Trophoblast cell (in vitro differentiated cells and primary cell): ENCODE measurements around the gene IPCEF1.

Experiments used
- DNase-seq, 2 donors: peaks; one replicate each; pipeline ENCODE4 v3.0.0-alpha.2; 2016
- H2AFZ ChIP-seq: 2 replicates; pipeline ENCODE4 v1.6.1; 2013; ENCODE audit warnings: low read length, moderate library complexity, mild to moderate bottlenecking; ENCODE audit not compliant: insufficient read depth, poor library complexity
- H2AK5ac ChIP-seq: 2 replicates; pipeline ENCODE4 v1.6.1; 2013; ENCODE audit warnings: mild to moderate bottlenecking, low read length
- H2BK120ac ChIP-seq: 2 replicates; pipeline ENCODE4 v1.6.1; 2013; ENCODE audit warnings: low read length, mild to moderate bottlenecking, moderate library complexity; ENCODE audit not compliant: insufficient read depth, poor library complexity
- H2BK12ac ChIP-seq: 2 replicates; pipeline ENCODE4 v1.6.1; 2013; ENCODE audit warnings: mild to moderate bottlenecking, low read length, moderate library complexity
- H2BK5ac ChIP-seq: 2 replicates; pipeline ENCODE4 v1.6.1; 2013; ENCODE audit warnings: low read length, low read depth, moderate library complexity, mild to moderate bottlenecking; ENCODE audit not compliant: poor library complexity
- H3K14ac ChIP-seq: 2 replicates; pipeline ENCODE4 v1.6.1; 2013; ENCODE audit warnings: mild to moderate bottlenecking, low read length
- H3K18ac ChIP-seq: 2 replicates; pipeline ENCODE4 v1.6.1; 2013; ENCODE audit warnings: mild to moderate bottlenecking, low read length
- H3K23ac ChIP-seq: 2 replicates; pipeline ENCODE4 v1.6.1; 2013; ENCODE audit warnings: low read length
- H3K27ac ChIP-seq: 2 replicates; pipeline ENCODE4 v1.5.1; 2013; ENCODE audit warnings: low read depth, mild to moderate bottlenecking, inconsistent platforms, low read length, moderate library complexity
- H3K27me3 ChIP-seq: 2 replicates; pipeline ENCODE4 v1.6.1; 2013; ENCODE audit warnings: inconsistent platforms, mild to moderate bottlenecking, low read length, moderate library complexity; ENCODE audit not compliant: insufficient read depth
- H3K36me3 ChIP-seq, 2 experiments: 1 replicate in 1 of 2; 2 replicates in 1 of 2; pipeline ENCODE4 v1.6.1; 2013; ENCODE audit warnings: low read length in 2 of 2, mild to moderate bottlenecking in 2 of 2, moderate library complexity in 1 of 2; ENCODE audit not compliant: insufficient read depth in 2 of 2, control insufficient read depth in 1 of 2
- H3K4ac ChIP-seq: 2 replicates; pipeline ENCODE4 v1.6.1; 2013; ENCODE audit warnings: low read depth, mild to moderate bottlenecking, low read length, moderate library complexity
- H3K4me1 ChIP-seq, 2 experiments: 1 replicate in 1 of 2; 2 replicates in 1 of 2; pipeline ENCODE4 v1.6.1; 2013; ENCODE audit warnings: low read length in 2 of 2, mild to moderate bottlenecking in 2 of 2, moderate library complexity in 1 of 2; ENCODE audit not compliant: insufficient read depth in 2 of 2, control insufficient read depth in 1 of 2
- H3K4me2 ChIP-seq: 2 replicates; pipeline ENCODE4 v1.6.1; 2013; ENCODE audit warnings: inconsistent platforms, mild to moderate bottlenecking, low read length, moderate library complexity
- H3K4me3 ChIP-seq: 2 replicates; pipeline ENCODE4 v1.5.1; 2013; ENCODE audit warnings: mild to moderate bottlenecking, low read depth, low read length, inconsistent platforms
- H3K79me1 ChIP-seq: one replicate; pipeline ENCODE4 v1.6.1; 2013; ENCODE audit warnings: low read length
- H3K79me2 ChIP-seq: 2 replicates; pipeline ENCODE4 v1.6.1; 2013; ENCODE audit warnings: low read length, mild to moderate bottlenecking; ENCODE audit not compliant: control insufficient read depth, insufficient read depth, poor library complexity
- H3K9ac ChIP-seq: 2 replicates; pipeline ENCODE4 v1.6.1; 2013; ENCODE audit warnings: mild to moderate bottlenecking, low read length
- H3K9me3 ChIP-seq: 2 replicates; pipeline ENCODE4 v1.6.1; 2013; ENCODE audit warnings: low read depth, mild to moderate bottlenecking, control low read depth, inconsistent platforms, low read length; ENCODE audit not compliant: insufficient read depth
- H4K12ac ChIP-seq: 2 replicates; pipeline ENCODE4 v1.6.1; 2013; ENCODE audit warnings: low read depth, mild to moderate bottlenecking, low read length, moderate library complexity
- H4K8ac ChIP-seq: 2 replicates; pipeline ENCODE4 v1.6.1; 2013; ENCODE audit warnings: low read depth, mild to moderate bottlenecking, low read length, moderate library complexity
- H4K91ac ChIP-seq: one replicate; pipeline ENCODE4 v1.6.1; 2013; ENCODE audit warnings: low read depth, mild to moderate bottlenecking, low read length, moderate library complexity
- WGBS: extraction: QIAGEN DNeasy Blood & Tissue Kit; methylation state at CpG from one replicate; pipeline ENCODE4 v1.1.7; 2013; ENCODE audit warnings: missing lambda C conversion rate; ENCODE audit not compliant: insufficient read length, insufficient coverage; ENCODE audit errors: extremely low coverage; 5-methylcytosine and 5-hydroxymethylcytosine counted together

The IPCEF1 gene

GRCh38 chr6:154402081-154402780 is 45.6 kb upstream of the IPCEF1 start:
- Histone ChIP-seq H4K8ac (no peak overlapping the region), H3K4me3 (no peak overlapping the region), H3K14ac (no peak overlapping the region), H3K18ac (no peak overlapping the region), H3K4me2 (no peak overlapping the region), H3K4ac (no peak overlapping the region), H3K36me3 (peaks cover 0 to 2% of the 10 kb centered on the region in 2 experiments), H4K12ac (no peak overlapping the region), H3K9ac (no peak overlapping the region), H4K91ac (no peak overlapping the region), H2BK12ac (no peak overlapping the region), H3K79me2 (no peaks in the 10 kb centered on the region), H3K4me1 (peaks cover 0 to 2% of the 10 kb centered on the region in 2 experiments), H2AFZ (no peak overlapping the region), H3K79me1 (no peaks in the 10 kb centered on the region), H2BK5ac (no peak overlapping the region), H3K9me3 (no peaks in the 10 kb centered on the region), H3K27me3 (no peaks in the 10 kb centered on the region), H2BK120ac (no peak overlapping the region), H3K27ac (no peak overlapping the region), H2AK5ac (no peak overlapping the region), H3K23ac (no peak overlapping the region)
- peak; percentile 65 to 84 for DNase-seq
- no CpG with 5 or more reads among the region's 6 CpGs for WGBS

DNA sequence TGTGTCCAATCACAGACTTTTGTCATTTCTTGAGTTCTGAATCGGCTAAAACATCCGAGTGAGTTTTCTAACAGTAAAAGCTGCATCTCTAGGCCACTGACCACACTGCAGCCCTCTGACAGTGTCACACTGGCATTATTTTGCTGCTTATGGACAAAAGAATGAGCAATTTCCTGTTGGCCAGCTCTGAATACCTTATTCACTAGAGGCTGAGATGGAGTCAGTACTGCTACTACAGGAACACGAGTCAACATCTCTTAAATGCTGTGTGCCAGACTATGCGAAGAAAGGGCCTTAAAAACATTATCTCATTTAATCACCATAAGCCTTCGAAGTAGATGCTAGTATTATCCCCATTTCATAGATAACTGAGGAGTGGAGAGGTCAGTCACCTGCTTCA is 42.5 kb upstream of the IPCEF1 start:
- no peak overlapping the region for H2BK5ac ChIP-seq
- no peak overlapping the region for H3K27ac ChIP-seq
- H3K36me3 ChIP-seq: peaks cover 0 to 2% of the 10 kb centered on the region in 2 experiments
- no peaks in the 10 kb centered on the region for H3K79me2 ChIP-seq
- H3K4me2 ChIP-seq: no peak overlapping the region
- no peak overlapping the region for H2BK12ac ChIP-seq
- H3K14ac ChIP-seq: no peak overlapping the region
- no peaks in the 10 kb centered on the region for H3K27me3 ChIP-seq
- H3K18ac ChIP-seq: no peak overlapping the region
- H3K9ac ChIP-seq: no peak overlapping the region
- no peak overlapping the region for H3K4ac ChIP-seq
- no peak overlapping the region for H2AK5ac ChIP-seq
- H3K4me1 ChIP-seq: no peaks in the 10 kb centered on the region
- H3K79me1 ChIP-seq: no peaks in the 10 kb centered on the region
- no peak overlapping the region for H4K12ac ChIP-seq
- H3K4me3 ChIP-seq: no peak overlapping the region
- H4K91ac ChIP-seq: no peak overlapping the region
- peak; percentile 54 to 79 for DNase-seq
- no peaks in the 10 kb centered on the region for H3K9me3 ChIP-seq
- no peak overlapping the region for H3K23ac ChIP-seq
- H2BK120ac ChIP-seq: no peak overlapping the region
- no peak overlapping the region for H2AFZ ChIP-seq
- no CpG with 5 or more reads among the region's 5 CpGs for WGBS
- no peak overlapping the region for H4K8ac ChIP-seq

DNA sequence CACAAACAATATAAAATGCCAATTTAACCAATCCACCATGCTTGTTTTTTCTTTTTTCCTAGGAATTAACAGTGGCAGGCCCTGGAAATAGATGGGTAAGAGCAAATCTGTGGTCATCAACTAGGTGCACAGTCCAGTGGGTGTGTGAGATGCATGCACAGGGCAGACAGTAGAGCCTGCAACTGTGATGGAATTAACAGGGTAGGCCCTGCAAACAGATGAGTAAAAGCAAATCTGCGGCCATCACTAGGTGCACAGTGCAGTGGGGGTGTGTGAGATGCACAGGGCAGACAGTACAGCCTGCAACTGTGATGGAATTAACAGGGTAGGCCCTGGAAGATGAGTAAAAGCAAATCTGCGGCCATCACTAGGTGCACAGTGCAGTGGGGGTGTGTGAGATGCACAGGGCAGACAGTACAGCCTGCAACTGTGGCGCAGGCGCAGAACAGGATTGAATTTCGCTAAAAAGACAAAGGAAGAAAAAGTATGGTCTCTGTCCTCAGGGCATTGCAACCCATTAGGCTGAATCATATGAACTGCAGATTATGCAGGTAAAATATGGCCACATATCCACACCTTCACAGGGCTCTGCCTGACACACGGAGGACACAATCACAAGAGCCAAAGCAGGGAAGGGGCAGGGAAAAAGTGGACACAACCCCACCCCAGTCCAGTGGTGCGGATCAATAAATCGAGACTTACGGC is 41.0 kb upstream of the IPCEF1 start:
- Histone ChIP-seq H3K9ac (no peak overlapping the region), H4K8ac (no peak overlapping the region), H2BK5ac (no peak overlapping the region), H2BK12ac (no peak overlapping the region), H3K14ac (no peak overlapping the region), H2AK5ac (no peak overlapping the region), H3K4me3 (no peak overlapping the region), H3K27me3 (no peaks in the 10 kb centered on the region), H4K12ac (no peak overlapping the region), H3K9me3 (no peaks in the 10 kb centered on the region), H3K18ac (no peak overlapping the region), H3K27ac (no peak overlapping the region), H3K79me1 (no peaks in the 10 kb centered on the region), H2AFZ (no peak overlapping the region), H3K4me2 (no peak overlapping the region), H3K4me1 (no peaks in the 10 kb centered on the region), H2BK120ac (no peak overlapping the region), H3K4ac (no peak overlapping the region), H3K23ac (no peak overlapping the region), H3K79me2 (no peaks in the 10 kb centered on the region), H4K91ac (no peak overlapping the region), H3K36me3 (peaks cover 0 to 2% of the 10 kb centered on the region in 2 experiments)
- DNase-seq: peak; percentile 50 to 63
- WGBS: no CpG with 5 or more reads among the region's 9 CpGs

- Histone ChIP-seq H3K9me3 (no peaks in the 10 kb centered on the region), H2BK120ac (no peak overlapping the region), H3K4me1 (no peaks in the 10 kb centered on the region), H4K8ac (no peak overlapping the region), H3K79me2 (no peaks in the 10 kb centered on the region), H3K18ac (no peak overlapping the region), H4K12ac (no peak overlapping the region), H2BK12ac (no peak overlapping the region), H3K4ac (no peak overlapping the region), H2BK5ac (no peak overlapping the region), H3K14ac (no peak overlapping the region), H3K27ac (no peak overlapping the region), H2AK5ac (no peak overlapping the region), H2AFZ (no peak overlapping the region), H3K79me1 (no peaks in the 10 kb centered on the region), H3K27me3 (no peaks in the 10 kb centered on the region), H3K23ac (no peak overlapping the region), H3K36me3 (no peaks in the 10 kb centered on the region), H3K4me2 (no peak overlapping the region), H3K4me3 (no peak overlapping the region), H4K91ac (no peak overlapping the region), H3K9ac (no peak overlapping the region)
- DNase-seq: no peak
- WGBS: no CpG with 5 or more reads among the region's 6 CpGs
Measured at GRCh38 chr6:154395878-154396277, 39.3 kb upstream of the IPCEF1 start.
